ENCODE results near the gene MNDA. TPM values are rescaled to one million over a fixed set of nuclear protein-coding genes. Genes with fewer than 3 reads are reported as not detected.

Gene MNDA
- not detected for polyA plus RNA-seq (2013, experiment 1 of 2)
- polyA plus RNA-seq (2013, experiment 2 of 2): not detected

- no peak within 1 kb of the TSS for H2BK5ac ChIP-seq (ENCODE audit: low read length)
- H2BK120ac ChIP-seq (ENCODE audit: low read depth, low read length): no peak within 1 kb of the TSS
- H2AFZ ChIP-seq (ENCODE audit: low read length): no peak within 1 kb of the TSS
- no peaks in the 10 kb centered on the region for H3K36me3 ChIP-seq (replicated peaks in 1 of 2; ENCODE audit: control insufficient read depth in 2 of 2, insufficient read depth in 2 of 2, low read length in 2 of 2)
- no peak for DNase-seq (ENCODE audit: low spot score)
- no peak within 1 kb of the TSS for H2BK12ac ChIP-seq (ENCODE audit: low read length)
- H2AK5ac ChIP-seq (ENCODE audit: low read depth, low read length): no peak within 1 kb of the TSS
- no peak within 1 kb of the TSS for H3K23ac ChIP-seq (ENCODE audit: low read depth, low read length, poor library complexity)
- no peaks in the 10 kb centered on the region for H3K27me3 ChIP-seq (ENCODE audit: control insufficient read depth in 3 of 3, insufficient read depth in 3 of 3, low read depth in 1 of 3, low read length in 3 of 3)
- no peak within 1 kb of the TSS for H3K4me2 ChIP-seq (ENCODE audit: insufficient read depth, low read length, poor library complexity, severe bottlenecking)
- no peaks in the 10 kb centered on the region for H3K79me1 ChIP-seq (ENCODE audit: low read depth, low read length)
- H3K14ac ChIP-seq (ENCODE audit: low read length): no peak within 1 kb of the TSS
- no peak within 1 kb of the TSS for H3K18ac ChIP-seq (ENCODE audit: low read length)
- no CpG with 5 or more reads among the region's 5 CpGs for WGBS, 2 donors (ENCODE audit: extremely low coverage in 2 of 2, insufficient read length in 2 of 2, insufficient replicate concordance in 1 of 2)
- H3K4ac ChIP-seq (ENCODE audit: low read length): no peak within 1 kb of the TSS
- no peak within 1 kb of the TSS for H4K8ac ChIP-seq (ENCODE audit: low read depth, low read length)
- no peak within 1 kb of the TSS for H3K27ac ChIP-seq (replicated peaks; ENCODE audit: low read length)
- H3K4me3 ChIP-seq (ENCODE audit: low read length in 2 of 2): no peak within 1 kb of the TSS
- H3K4me1 ChIP-seq (ENCODE audit: control insufficient read depth in 2 of 2, insufficient read depth in 1 of 2, low read depth in 1 of 2, low read length in 2 of 2): no peaks in the 10 kb centered on the region
- H2BK15ac ChIP-seq (ENCODE audit: low read length): no peak within 1 kb of the TSS
- H3K9me3 ChIP-seq (replicated peaks in 1 of 2; ENCODE audit: control insufficient read depth in 2 of 2, insufficient read depth in 1 of 2, low read depth in 1 of 2, low read length in 2 of 2): peaks cover 0 to 2% of the 10 kb centered on the region in 2 donors
- no peak within 1 kb of the TSS for H3K9ac ChIP-seq (ENCODE audit: low read depth, low read length, poor library complexity)
- no peak within 1 kb of the TSS for H4K91ac ChIP-seq (ENCODE audit: low read depth, low read length, poor library complexity)
These were observed at the start of gene MNDA for GRCh38 chr1:158830904-158831507. Gene MNDA (plus strand): TSS chr1:158831351. CDS start chr1:158842154, 10,803 bp downstream.

GRCh38 chr1:158793604-158794003 is 37.5 kb upstream of the MNDA start:
- Histone ChIP-seq H3K23ac (ENCODE audit: low read depth, low read length, poor library complexity) (no peak overlapping the region), H4K8ac (ENCODE audit: low read depth, low read length) (no peak overlapping the region), H2BK15ac (ENCODE audit: low read length) (no peak overlapping the region), H4K91ac (ENCODE audit: low read depth, low read length, poor library complexity) (no peak overlapping the region), H3K4ac (ENCODE audit: low read length) (no peak overlapping the region), H3K14ac (ENCODE audit: low read length) (no peak overlapping the region), H3K27me3 (ENCODE audit: control insufficient read depth in 3 of 3, insufficient read depth in 3 of 3, low read depth in 1 of 3, low read length in 3 of 3) (no peaks in the 10 kb centered on the region), H3K36me3 (replicated peaks in 1 of 2; ENCODE audit: control insufficient read depth in 2 of 2, insufficient read depth in 2 of 2, low read length in 2 of 2) (no peaks in the 10 kb centered on the region), H3K79me1 (ENCODE audit: low read depth, low read length) (no peaks in the 10 kb centered on the region), H3K9ac (ENCODE audit: low read depth, low read length, poor library complexity) (no peak overlapping the region), H3K9me3 (replicated peaks in 1 of 2; ENCODE audit: control insufficient read depth in 2 of 2, insufficient read depth in 1 of 2, low read depth in 1 of 2, low read length in 2 of 2) (no peaks in the 10 kb centered on the region), H3K4me3 (ENCODE audit: low read length in 2 of 2) (no peak overlapping the region), H3K27ac (replicated peaks; ENCODE audit: low read length) (no peak overlapping the region), H2BK120ac (ENCODE audit: low read depth, low read length) (no peak overlapping the region), H2BK12ac (ENCODE audit: low read length) (no peak overlapping the region), H3K4me2 (ENCODE audit: insufficient read depth, low read length, poor library complexity, severe bottlenecking) (no peak overlapping the region), H2BK5ac (ENCODE audit: low read length) (no peak overlapping the region), H3K18ac (ENCODE audit: low read length) (no peak overlapping the region), H2AFZ (ENCODE audit: low read length) (no peak overlapping the region), H3K4me1 (ENCODE audit: control insufficient read depth in 2 of 2, insufficient read depth in 1 of 2, low read depth in 1 of 2, low read length in 2 of 2) (peaks cover 0 to 1% of the 10 kb centered on the region in 2 donors), H2AK5ac (ENCODE audit: low read depth, low read length) (no peak overlapping the region)
- no peak for DNase-seq (ENCODE audit: low spot score)
- no CpG with 5 or more reads among the region's 2 CpGs for WGBS, 2 donors (ENCODE audit: extremely low coverage in 2 of 2, insufficient read length in 2 of 2, insufficient replicate concordance in 1 of 2)

DNA sequence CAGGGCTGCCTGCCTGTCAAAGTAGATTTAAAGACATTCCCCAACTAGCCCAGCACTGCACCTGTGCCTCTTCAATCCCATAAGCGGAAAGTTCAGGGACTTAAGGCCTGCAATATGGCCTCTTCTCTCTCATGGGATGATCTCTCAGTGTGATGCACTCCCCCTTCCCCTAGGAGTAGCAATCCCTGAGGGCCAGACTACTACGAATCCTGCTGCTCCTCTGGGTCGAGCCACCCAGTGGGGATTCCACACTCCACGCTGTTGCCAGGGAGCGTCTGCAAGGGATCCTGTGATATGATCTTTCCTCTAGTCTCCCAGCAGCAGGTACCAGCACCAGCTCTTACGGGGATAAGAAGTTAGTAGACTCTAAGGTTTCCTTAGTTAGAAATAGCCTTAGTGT is 36.9 kb upstream of the MNDA start:
- no peak overlapping the region for H4K91ac ChIP-seq (ENCODE audit: low read depth, low read length, poor library complexity)
- H2AFZ ChIP-seq (ENCODE audit: low read length): no peak overlapping the region
- H3K9ac ChIP-seq (ENCODE audit: low read depth, low read length, poor library complexity): no peak overlapping the region
- no peak overlapping the region for H3K4ac ChIP-seq (ENCODE audit: low read length)
- peaks cover 0 to 1% of the 10 kb centered on the region in 2 donors for H3K4me1 ChIP-seq (ENCODE audit: control insufficient read depth in 2 of 2, insufficient read depth in 1 of 2, low read depth in 1 of 2, low read length in 2 of 2)
- no peaks in the 10 kb centered on the region for H3K27me3 ChIP-seq (ENCODE audit: control insufficient read depth in 3 of 3, insufficient read depth in 3 of 3, low read depth in 1 of 3, low read length in 3 of 3)
- H3K36me3 ChIP-seq (replicated peaks in 1 of 2; ENCODE audit: control insufficient read depth in 2 of 2, insufficient read depth in 2 of 2, low read length in 2 of 2): no peaks in the 10 kb centered on the region
- H3K4me2 ChIP-seq (ENCODE audit: insufficient read depth, low read length, poor library complexity, severe bottlenecking): no peak overlapping the region
- no peak overlapping the region for H2AK5ac ChIP-seq (ENCODE audit: low read depth, low read length)
- DNase-seq (ENCODE audit: low spot score): no peak
- H2BK15ac ChIP-seq (ENCODE audit: low read length): no peak overlapping the region
- no peak overlapping the region for H3K27ac ChIP-seq (replicated peaks; ENCODE audit: low read length)
- H2BK12ac ChIP-seq (ENCODE audit: low read length): no peak overlapping the region
- no peaks in the 10 kb centered on the region for H3K9me3 ChIP-seq (replicated peaks in 1 of 2; ENCODE audit: control insufficient read depth in 2 of 2, insufficient read depth in 1 of 2, low read depth in 1 of 2, low read length in 2 of 2)
- no peak overlapping the region for H2BK5ac ChIP-seq (ENCODE audit: low read length)
- no peak overlapping the region for H3K4me3 ChIP-seq (ENCODE audit: low read length in 2 of 2)
- H4K8ac ChIP-seq (ENCODE audit: low read depth, low read length): no peak overlapping the region
- H3K23ac ChIP-seq (ENCODE audit: low read depth, low read length, poor library complexity): no peak overlapping the region
- H3K14ac ChIP-seq (ENCODE audit: low read length): peak overlapping the region; percentile 61
- no peak overlapping the region for H3K18ac ChIP-seq (ENCODE audit: low read length)
- no CpG with 5 or more reads among the region's 6 CpGs for WGBS, 2 donors (ENCODE audit: extremely low coverage in 2 of 2, insufficient read length in 2 of 2, insufficient replicate concordance in 1 of 2)
- H3K79me1 ChIP-seq (ENCODE audit: low read depth, low read length): no peaks in the 10 kb centered on the region
- no peak overlapping the region for H2BK120ac ChIP-seq (ENCODE audit: low read depth, low read length)

DNA sequence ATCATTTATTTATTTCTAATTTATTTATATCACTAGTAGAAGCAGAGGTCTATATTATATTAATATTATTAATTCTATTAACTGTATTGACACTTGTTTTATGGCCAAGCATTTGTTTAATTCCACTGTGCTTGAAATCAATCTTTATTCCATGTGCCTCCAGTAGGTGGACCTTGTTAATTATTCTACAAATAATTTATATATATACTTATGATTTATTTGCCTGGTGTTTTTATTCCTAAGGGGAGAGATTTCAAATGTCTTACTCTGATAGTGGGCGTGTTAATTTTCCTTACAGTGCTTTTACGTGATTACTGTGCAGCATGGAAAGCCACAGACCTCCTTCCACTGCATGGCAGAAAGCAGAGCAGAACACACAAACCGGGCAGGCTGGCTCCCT is 32.6 kb upstream of the MNDA start:
- no CpG with 5 or more reads among the region's 3 CpGs for WGBS, 2 donors (ENCODE audit: extremely low coverage in 2 of 2, insufficient read length in 2 of 2, insufficient replicate concordance in 1 of 2)

More for the DNA sequence above, 32.6 kb upstream of the MNDA start:
- Histone ChIP-seq H2BK12ac (ENCODE audit: low read length) (no peak overlapping the region), H3K36me3 (replicated peaks in 1 of 2; ENCODE audit: control insufficient read depth in 2 of 2, insufficient read depth in 2 of 2, low read length in 2 of 2) (no peaks in the 10 kb centered on the region), H3K27me3 (ENCODE audit: control insufficient read depth in 3 of 3, insufficient read depth in 3 of 3, low read depth in 1 of 3, low read length in 3 of 3) (peaks cover 0 to 5% (median 0%) of the 10 kb centered on the region in 3 experiments), H3K4ac (ENCODE audit: low read length) (no peak overlapping the region), H4K91ac (ENCODE audit: low read depth, low read length, poor library complexity) (no peak overlapping the region), H3K4me3 (ENCODE audit: low read length in 2 of 2) (no peak overlapping the region), H2BK120ac (ENCODE audit: low read depth, low read length) (no peak overlapping the region), H2BK15ac (ENCODE audit: low read length) (no peak overlapping the region), H4K8ac (ENCODE audit: low read depth, low read length) (no peak overlapping the region), H3K27ac (replicated peaks; ENCODE audit: low read length) (no peak overlapping the region), H3K9ac (ENCODE audit: low read depth, low read length, poor library complexity) (no peak overlapping the region), H2AFZ (ENCODE audit: low read length) (no peak overlapping the region), H3K23ac (ENCODE audit: low read depth, low read length, poor library complexity) (no peak overlapping the region), H3K79me1 (ENCODE audit: low read depth, low read length) (no peaks in the 10 kb centered on the region), H2BK5ac (ENCODE audit: low read length) (no peak overlapping the region), H3K4me1 (ENCODE audit: control insufficient read depth in 2 of 2, insufficient read depth in 1 of 2, low read depth in 1 of 2, low read length in 2 of 2) (peaks cover 0 to 1% of the 10 kb centered on the region in 2 donors), H2AK5ac (ENCODE audit: low read depth, low read length) (no peak overlapping the region), H3K18ac (ENCODE audit: low read length) (no peak overlapping the region), H3K9me3 (replicated peaks in 1 of 2; ENCODE audit: control insufficient read depth in 2 of 2, insufficient read depth in 1 of 2, low read depth in 1 of 2, low read length in 2 of 2) (no peaks in the 10 kb centered on the region), H3K4me2 (ENCODE audit: insufficient read depth, low read length, poor library complexity, severe bottlenecking) (no peak overlapping the region), H3K14ac (ENCODE audit: low read length) (no peak overlapping the region)
- no peak for DNase-seq (ENCODE audit: low spot score)

Data from neuronal stem cell (in vitro differentiated cells).